ENCODE data around the gene CS. TPM values are rescaled to one million over a fixed set of nuclear protein-coding genes. Genes with fewer than 3 reads are reported as not detected.

Gene CS
- total and polyA plus RNA-seq, 4 donors = 43.1 to 204 (median 94.3) TPM

DNA sequence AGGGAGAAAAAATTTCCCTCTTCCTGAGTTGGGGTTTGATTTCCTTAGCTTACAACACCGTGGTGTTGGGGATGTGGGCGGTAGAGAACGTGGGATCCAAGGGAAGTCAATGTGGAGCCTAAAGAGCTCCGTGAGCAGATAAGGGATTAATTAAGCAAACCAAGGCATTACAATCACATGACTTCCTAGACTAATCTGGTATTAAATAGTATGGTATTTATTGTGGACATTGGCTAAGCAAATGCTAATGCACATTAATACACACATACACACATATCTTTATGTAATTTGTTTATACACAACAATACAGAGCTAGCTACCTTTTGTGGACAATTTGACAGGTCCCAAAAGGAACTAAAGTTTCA, 77.6 kb downstream of the CS start:
- DNase-seq = no peak
- WGBS, 2 donors = 1 to 8% methylated on average over 4 of the region's 4 CpGs
- peak overlapping the region; percentile 91 to 98 for H3K27ac ChIP-seq (ENCODE audit: low read depth in 1 of 2, low read length in 1 of 2)
- ATAC-seq (ENCODE audit: insufficient read depth, low FRiP score) = no peak
- peak overlapping the region; percentile 33 to 70 for H3K9ac ChIP-seq (ENCODE audit: insufficient read depth in 1 of 2, low read length in 2 of 2)
- no peaks in the 10 kb centered on the region for H3K27me3 ChIP-seq (ENCODE audit: control insufficient read depth in 3 of 3, insufficient read depth in 3 of 3, low read length in 2 of 3)
- peaks cover 4 to 31% (median 14%) of the 10 kb centered on the region in 5 donors for H3K4me1 ChIP-seq (ENCODE audit: control insufficient read depth in 5 of 5, insufficient read depth in 5 of 5, low read length in 5 of 5)
- TF ChIP-seq, protein P1, sequence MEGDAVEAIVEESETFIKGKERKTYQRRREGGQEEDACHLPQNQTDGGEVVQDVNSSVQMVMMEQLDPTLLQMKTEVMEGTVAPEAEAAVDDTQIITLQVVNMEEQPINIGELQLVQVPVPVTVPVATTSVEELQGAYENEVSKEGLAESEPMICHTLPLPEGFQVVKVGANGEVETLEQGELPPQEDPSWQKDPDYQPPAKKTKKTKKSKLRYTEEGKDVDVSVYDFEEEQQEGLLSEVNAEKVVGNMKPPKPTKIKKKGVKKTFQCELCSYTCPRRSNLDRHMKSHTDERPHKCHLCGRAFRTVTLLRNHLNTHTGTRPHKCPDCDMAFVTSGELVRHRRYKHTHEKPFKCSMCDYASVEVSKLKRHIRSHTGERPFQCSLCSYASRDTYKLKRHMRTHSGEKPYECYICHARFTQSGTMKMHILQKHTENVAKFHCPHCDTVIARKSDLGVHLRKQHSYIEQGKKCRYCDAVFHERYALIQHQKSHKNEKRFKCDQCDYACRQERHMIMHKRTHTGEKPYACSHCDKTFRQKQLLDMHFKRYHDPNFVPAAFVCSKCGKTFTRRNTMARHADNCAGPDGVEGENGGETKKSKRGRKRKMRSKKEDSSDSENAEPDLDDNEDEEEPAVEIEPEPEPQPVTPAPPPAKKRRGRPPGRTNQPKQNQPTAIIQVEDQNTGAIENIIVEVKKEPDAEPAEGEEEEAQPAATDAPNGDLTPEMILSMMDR (IDR thresholded peaks at IDR 0.05; ENCODE audit: control extremely low read depth, extremely low read depth) = no peak
- H3K36me3 ChIP-seq (ENCODE audit: control insufficient read depth in 4 of 4, insufficient read depth in 4 of 4, low read length in 4 of 4) = peaks cover 0 to under 1% (median 0%) of the 10 kb centered on the region in 4 donors
- peak overlapping the region; percentile 41 for H3K4me3 ChIP-seq
- H3K9me3 ChIP-seq (ENCODE audit: control insufficient read depth in 4 of 4, insufficient read depth in 3 of 4, low read length in 3 of 4) = no peaks in the 10 kb centered on the region

DNA sequence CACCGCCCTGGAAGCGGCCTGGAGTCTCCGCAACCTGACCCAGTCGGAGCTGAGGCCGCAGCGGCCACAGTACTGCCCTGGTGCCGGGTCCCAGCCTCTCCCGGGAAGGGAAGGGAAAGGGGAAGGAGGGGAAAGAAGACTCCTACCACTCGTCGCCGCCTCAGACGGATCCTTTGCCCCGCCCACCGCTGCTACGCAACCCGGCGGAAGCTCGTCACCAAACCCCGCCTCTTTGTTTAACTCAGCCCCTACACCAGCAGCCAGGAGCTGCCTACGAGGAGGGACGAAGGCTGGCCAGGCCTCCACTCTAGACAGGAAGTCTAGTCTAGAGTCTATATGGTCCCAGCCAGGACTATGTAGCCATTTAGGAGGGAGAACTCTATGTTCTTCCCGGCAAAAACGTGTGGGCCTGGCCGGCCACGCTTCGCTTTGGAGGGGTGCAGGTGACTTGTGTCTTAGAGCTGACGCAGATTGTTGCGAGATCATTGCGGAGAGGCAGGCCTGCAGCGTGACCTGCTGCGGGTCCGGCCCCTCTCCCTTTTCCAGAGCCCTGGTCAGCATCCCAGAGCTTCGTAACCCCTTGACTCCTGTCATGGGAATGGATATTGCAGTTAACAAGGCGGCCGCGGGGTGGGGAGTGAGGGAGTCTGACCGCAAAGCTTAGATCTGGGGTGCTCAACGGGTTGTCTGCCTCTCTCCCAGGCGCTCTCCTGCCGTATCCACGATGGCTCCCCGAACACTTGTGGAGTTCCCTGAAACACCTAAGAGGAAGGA, 78.2 kb downstream of the CS start, which contains the start of gene RNF41:
Gene RNF41 (minus strand): TSS at position 166 of the 774 bp plus-strand sequence. CDS start 7,875 bp downstream, outside the sequence.
- peak within 1 kb of the TSS; percentile 33 to 70 for H3K9ac ChIP-seq (ENCODE audit: insufficient read depth in 1 of 2, low read length in 2 of 2)
- H3K4me1 ChIP-seq (ENCODE audit: control insufficient read depth in 5 of 5, insufficient read depth in 5 of 5, low read length in 5 of 5) = peaks cover 4 to 31% (median 15%) of the 10 kb centered on the region in 5 donors
- H3K27ac ChIP-seq (ENCODE audit: low read depth in 1 of 2, low read length in 1 of 2) = peak within 1 kb of the TSS; percentile 91 to 98
- WGBS, 2 donors = 0 to 2% methylated on average over 42 of the region's 42 CpGs
- peak within 1 kb of the TSS; percentile 76 for H3K4me3 ChIP-seq
- ATAC-seq (ENCODE audit: insufficient read depth, low FRiP score) (peak; percentile 80), DNase-seq (peak; percentile 99)
- no peaks in the 10 kb centered on the region for H3K27me3 ChIP-seq (ENCODE audit: control insufficient read depth in 3 of 3, insufficient read depth in 3 of 3, low read length in 2 of 3)
- TF ChIP-seq, protein P1 (IDR thresholded peaks at IDR 0.05; ENCODE audit: control extremely low read depth, extremely low read depth) = no peak
- no peaks in the 10 kb centered on the region for H3K9me3 ChIP-seq (ENCODE audit: control insufficient read depth in 4 of 4, insufficient read depth in 3 of 4, low read length in 3 of 4)
- H3K36me3 ChIP-seq (ENCODE audit: control insufficient read depth in 4 of 4, insufficient read depth in 4 of 4, low read length in 4 of 4) = peaks cover 0 to 3% (median 0%) of the 10 kb centered on the region in 4 donors

Other genes starting within 250 kb of the CS start
- 100 to 1,000 TPM in 1 of 2 donors, 10 to 100 TPM in 1; 67.9 to 191 TPM for gene ERBB3, start 220.2 kb downstream of the CS start, total RNA-seq
- 10 to 100 TPM; 31.4 to 52.3 TPM for gene ERBB3, start 220.2 kb downstream of the CS start, polyA plus RNA-seq
- 10 to 100 TPM; 80.2 to 81.3 TPM for gene PA2G4, start 195.8 kb downstream of the CS start, total RNA-seq
- 100 to 1,000 TPM in 1 of 2 donors, 10 to 100 TPM in 1; 97.6 to 137 TPM for gene PA2G4, start 195.8 kb downstream of the CS start, polyA plus RNA-seq
- 1,000 to 10,000 TPM; 1,569 to 3,132 TPM for gene RPL41, start 183.7 kb downstream of the CS start, total RNA-seq
- gene RPL41, start 183.7 kb downstream of the CS start, polyA plus RNA-seq = 1,000 to 10,000 TPM; 4,690 to 5,737 TPM
- gene ZC3H10, start 182.1 kb downstream of the CS start, total RNA-seq = 1 to 10 TPM; 2.5 to 7.9 TPM
- 1 to 10 TPM; 3.1 to 3.5 TPM for gene ZC3H10, start 182.1 kb downstream of the CS start, polyA plus RNA-seq
- 100 to 1,000 TPM in 1 of 2 donors, 10 to 100 TPM in 1; 57.4 to 131 TPM for gene ESYT1, start 172.1 kb downstream of the CS start, total RNA-seq
- gene ESYT1, start 172.1 kb downstream of the CS start, polyA plus RNA-seq = 10 to 100 TPM; 23.5 to 71.0 TPM
- gene MYL6B, start 147.7 kb downstream of the CS start, total RNA-seq = 10 to 100 TPM; 39.1 to 46.1 TPM
- gene MYL6B, start 147.7 kb downstream of the CS start, polyA plus RNA-seq = 10 to 100 TPM; 20.7 to 40.3 TPM
- 1,000 to 10,000 TPM; 1,471 to 1,783 TPM for gene MYL6, start 142.0 kb downstream of the CS start, total RNA-seq
- 1,000 to 10,000 TPM; 2,612 to 3,593 TPM for gene MYL6, start 142.0 kb downstream of the CS start, polyA plus RNA-seq
- gene SMARCC2, start 110.8 kb downstream of the CS start, total RNA-seq = 10 to 100 TPM; 66.5 to 97.5 TPM
- 10 to 100 TPM; 23.9 to 29.0 TPM for gene SMARCC2, start 110.8 kb downstream of the CS start, polyA plus RNA-seq
- gene RNF41, start 78.4 kb downstream of the CS start, total RNA-seq = 10 to 100 TPM; 49.5 to 54.6 TPM
- gene RNF41, start 78.4 kb downstream of the CS start, polyA plus RNA-seq = 10 to 100 TPM; 18.1 to 40.6 TPM
- gene NABP2, start 76.0 kb downstream of the CS start, total RNA-seq = 10 to 100 TPM; 11.3 to 31.4 TPM
- 10 to 100 TPM; 22.1 to 23.8 TPM for gene NABP2, start 76.0 kb downstream of the CS start, polyA plus RNA-seq
- 1 to 10 TPM in 1 of 2 donors, under 1 TPM in 1; 0.71 to 1.1 TPM for gene SLC39A5, start 70.3 kb downstream of the CS start, total RNA-seq
- gene SLC39A5, start 70.3 kb downstream of the CS start, polyA plus RNA-seq = under 1 TPM; 0.13 to 0.20 TPM
- gene ANKRD52, start 41.9 kb downstream of the CS start, total RNA-seq = 10 to 100 TPM; 25.9 to 38.1 TPM
- 1 to 10 TPM; 9.2 to 9.9 TPM for gene ANKRD52, start 41.9 kb downstream of the CS start, polyA plus RNA-seq
- gene COQ10A, start 33.4 kb downstream of the CS start, total RNA-seq = 10 to 100 TPM in 1 of 2 donors, 1 to 10 TPM in 1; 8.3 to 16.5 TPM
- 10 to 100 TPM in 1 of 2 donors, 1 to 10 TPM in 1; 5.8 to 18.1 TPM for gene COQ10A, start 33.4 kb downstream of the CS start, polyA plus RNA-seq
- 100 to 1,000 TPM in 1 of 2 donors, 10 to 100 TPM in 1; 38.8 to 125 TPM for gene CNPY2, start 15.7 kb upstream of the CS start, total RNA-seq
- 100 to 1,000 TPM; 128 to 153 TPM for gene CNPY2, start 15.7 kb upstream of the CS start, polyA plus RNA-seq
- gene PAN2, start 33.7 kb upstream of the CS start, total RNA-seq = 10 to 100 TPM; 61.4 to 68.2 TPM
- 10 to 100 TPM; 22.4 to 43.0 TPM for gene PAN2, start 33.7 kb upstream of the CS start, polyA plus RNA-seq
- under 1 TPM; 0.34 to 0.77 TPM for gene IL23A, start 38.6 kb upstream of the CS start, total RNA-seq
- 1 to 10 TPM in 1 of 2 donors, under 1 TPM in 1; 0.43 to 4.0 TPM for gene IL23A, start 38.6 kb upstream of the CS start, polyA plus RNA-seq
- gene STAT2, start 59.8 kb upstream of the CS start, total RNA-seq = 100 to 1,000 TPM; 139 to 218 TPM
- 10 to 100 TPM; 64.8 to 67.2 TPM for gene STAT2, start 59.8 kb upstream of the CS start, polyA plus RNA-seq
- gene APOF, start 62.5 kb upstream of the CS start, total RNA-seq = under 1 TPM in 1 of 2 donors, not detected in 1; 0.12 TPM
- not detected for gene APOF, start 62.5 kb upstream of the CS start, polyA plus RNA-seq
- 10 to 100 TPM in 1 of 2 donors, 1 to 10 TPM in 1; 9.9 to 11.2 TPM for gene TIMELESS, start 149.1 kb upstream of the CS start, total RNA-seq
- gene TIMELESS, start 149.1 kb upstream of the CS start, polyA plus RNA-seq = 1 to 10 TPM; 7.3 to 8.1 TPM
- not detected for gene MIP, start 154.3 kb upstream of the CS start, total RNA-seq
- gene MIP, start 154.3 kb upstream of the CS start, polyA plus RNA-seq = under 1 TPM; 0.06 to 0.08 TPM
- gene SPRYD4, start 168.2 kb upstream of the CS start, total RNA-seq = 1 to 10 TPM; 2.5 to 3.4 TPM
- gene SPRYD4, start 168.2 kb upstream of the CS start, polyA plus RNA-seq = 1 to 10 TPM; 2.0 to 2.2 TPM
- 1 to 10 TPM; 2.6 to 4.8 TPM for gene GLS2, start 187.8 kb upstream of the CS start, total RNA-seq
- 1 to 10 TPM; 1.1 to 4.5 TPM for gene GLS2, start 187.8 kb upstream of the CS start, polyA plus RNA-seq
- gene RBMS2, start 221.5 kb upstream of the CS start, total RNA-seq = 10 to 100 TPM; 56.3 to 71.0 TPM
- 10 to 100 TPM; 16.3 to 29.1 TPM for gene RBMS2, start 221.5 kb upstream of the CS start, polyA plus RNA-seq

Measured in lung (tissue), 12 donors.